H1 (cell line): Measurements from ENCODE around the gene UBE2O. TPM values are rescaled to one million over a fixed set of nuclear protein-coding genes. Genes with fewer than 3 reads are reported as not detected.

Source experiments
- ATF2 ChIP-seq: IDR thresholded peaks from 2 replicates; pipeline ENCODE4 v1.6.1; 2012; ENCODE audit warnings: low read length, inconsistent platforms
- BRCA1 ChIP-seq: IDR thresholded peaks from 2 replicates; pipeline ENCODE4 v1.6.1; 2012; ENCODE audit warnings: low read depth, low read length, improper control_type of control experiment
- CHD1 ChIP-seq: IDR thresholded peaks from 2 replicates; pipeline ENCODE4 v1.6.1; 2012; ENCODE audit warnings: low read depth, low read length, improper control_type of control experiment
- CREB1 ChIP-seq: IDR thresholded peaks from 2 replicates; pipeline ENCODE4 v1.6.1; 2012; ENCODE audit warnings: inconsistent platforms
- GTF2F1 ChIP-seq: IDR thresholded peaks from 2 replicates; pipeline ENCODE4 v1.6.1; 2012; ENCODE audit warnings: low read depth, low read length, improper control_type of control experiment, borderline replicate concordance
- JUND ChIP-seq: IDR thresholded peaks from 2 replicates; pipeline ENCODE4 v1.6.1; 2011; ENCODE audit warnings: mild to moderate bottlenecking, improper control_type of control experiment, low read length
- RAD21 ChIP-seq, 2 experiments: IDR thresholded peaks in 1 of 2; conservative IDR thresholded peaks in 1 of 2; 2 replicates each; pipeline ENCODE4 v1.6.1; 2011; ENCODE audit warnings: low read depth in 2 of 2, low read length in 2 of 2, improper control_type of control experiment in 1 of 2, inconsistent platforms in 1 of 2, mild to moderate bottlenecking in 1 of 2, moderate library complexity in 1 of 2
- TBP ChIP-seq: IDR thresholded peaks from 2 replicates; pipeline ENCODE4 v1.6.1; 2011; ENCODE audit warnings: low read depth, low read length, improper control_type of control experiment
- polyA plus RNA-seq, 7 experiments: library from polyadenylated mRNA; depleted of rRNA in 3 of 7; stranded (reverse) in 5 of 7; unstranded in 2 of 7; fragments of >200 nt in 5 of 7; fragments of 200-250 nt in 2 of 7; gene quantifications; 1 replicate in 5 of 7; 2 replicates in 1 of 7; 4 replicates in 1 of 7; pipeline versions ENCODE4 v1.2.1 to v1.2.3, GENCODE V29; 2011 to 2013; ENCODE audit warnings: missing spikeins in 2 of 7, mixed read lengths in 2 of 7
- total RNA-seq: library from RNA; stranded (reverse); fragmentation: NEBNext Ultra II Directional; extraction: Animal tissue kit (Norgen Biotek cat#: 25700); gene quantifications from 2 replicates; pipeline ENCODE4 v1.2.1, GENCODE V29; 2021

UBE2O gene
- total and polyA plus RNA-seq, 2 of the 8 experiments (the other 6 are each of a cell fraction or from before 2014, with no cell fraction given) = 24.4 to 63.0 TPM

GRCh38 chr17:76351526-76352071 lies 101.4 kb downstream of the UBE2O start (continued):
- TF ChIP-seq GTF2F1 (no peak), ATF2 (no peak), CHD1 (no peak), RAD21 (IDR thresholded peaks at IDR 0.05 in 1 of 2, conservative IDR thresholded peaks at IDR 0.05 in 1 of 2; ENCODE audit: low read depth in 2 of 2, low read length in 2 of 2) (no peak), TBP (no peak), CREB1 (no peak), JUND (no peak), BRCA1 (no peak)
